HepG2 (cell line): Measurements from ENCODE around the gene CHD9. TPM values are rescaled to one million over a fixed set of nuclear protein-coding genes. Genes with fewer than 3 reads are reported as not detected.
A peak's percentile ranks its signal among the peaks of the same experiment; 100 is the strongest.

Source experiments
- ATF7-NPFF ChIP-seq: sonication (generic); formaldehyde crosslinking; IDR thresholded peaks from 2 replicates; pipeline ENCODE4 v1.8.1; 2023; ENCODE audit warnings: mild to moderate bottlenecking, low read depth, missing genetic modification reagents, moderate library complexity
- BRCA1 ChIP-seq: sonication (generic); formaldehyde crosslinking; IDR thresholded peaks from 2 replicates; pipeline ENCODE4 v1.4.0; 2020; ENCODE audit warnings: missing genetic modification reagents
- BRD4 ChIP-seq: sonication (generic); formaldehyde crosslinking; IDR thresholded peaks from 2 replicates; pipeline ENCODE4 v1.4.0; 2020; ENCODE audit warnings: missing genetic modification reagents
- FOXA1 ChIP-seq, 2 experiments: fragments of 450-650 bp in 1 of 2; sonication (generic) in 1 of 2; formaldehyde crosslinking in 1 of 2; IDR thresholded peaks; 2 replicates each; pipeline versions ENCODE4 v1.4.0 to v1.6.1; 2016 to 2020; ENCODE audit warnings: missing genetic modification reagents in 1 of 2
- FOXP1 ChIP-seq, 2 experiments: fragments of 450-650 bp in 1 of 2; IDR thresholded peaks; 2 replicates each; pipeline ENCODE4 v1.6.1; 2017 to 2018; ENCODE audit warnings: antibody characterized with exemption in 1 of 2
- HNRNPK ChIP-seq: fragments of 200-400 bp; formaldehyde crosslinking; IDR thresholded peaks from 2 replicates; pipeline ENCODE4 v1.6.1; 2018; ENCODE audit warnings: low read length, low read depth, moderate library complexity, mild to moderate bottlenecking; ENCODE audit not compliant: poor library complexity, severe bottlenecking
- KLF16 ChIP-seq, 2 experiments: sonication (generic) in 1 of 2; formaldehyde crosslinking in 1 of 2; IDR thresholded peaks; 2 replicates each; pipeline versions ENCODE4 v1.6.1 to v1.8.0; 2016 to 2023; ENCODE audit warnings: missing genetic modification reagents in 2 of 2, missing compliant biosample characterization in 1 of 2
- MATR3 ChIP-seq: sonication (generic); formaldehyde crosslinking; IDR thresholded peaks from 2 replicates; pipeline ENCODE4 v1.4.0; 2020; ENCODE audit warnings: missing genetic modification reagents
- MEF2D ChIP-seq: sonication (generic); formaldehyde crosslinking; IDR thresholded peaks from 2 replicates; pipeline ENCODE4 v1.5.1; 2020; ENCODE audit warnings: mild to moderate bottlenecking, missing genetic modification reagents
- MTA1 ChIP-seq: sonication (generic); formaldehyde crosslinking; IDR thresholded peaks from 2 replicates; pipeline ENCODE4 v1.4.0; 2020; ENCODE audit warnings: missing genetic modification reagents, mild to moderate bottlenecking, borderline replicate concordance
- ONECUT2 ChIP-seq: sonication (generic); formaldehyde crosslinking; IDR thresholded peaks from 2 replicates; pipeline ENCODE4 v1.4.0; 2020; ENCODE audit warnings: missing genetic modification reagents
- RARA ChIP-seq: IDR thresholded peaks from 2 replicates; pipeline ENCODE4 v1.6.1; 2016; ENCODE audit warnings: missing genetic modification reagents, missing compliant biosample characterization
- SALL1 ChIP-seq: sonication (generic); formaldehyde crosslinking; IDR thresholded peaks from 2 replicates; pipeline ENCODE4 v1.8.0; 2022; ENCODE audit warnings: mild to moderate bottlenecking, missing genetic modification reagents
- SOX5 ChIP-seq: IDR thresholded peaks from 2 replicates; pipeline ENCODE4 v1.6.1; 2016; ENCODE audit warnings: borderline replicate concordance
- THAP8 ChIP-seq: sonication (generic); formaldehyde crosslinking; IDR thresholded peaks from 2 replicates; pipeline ENCODE4 v1.5.1; 2020; ENCODE audit warnings: missing genetic modification reagents, mild to moderate bottlenecking, borderline replicate concordance
- ZBTB43 ChIP-seq: sonication (generic); formaldehyde crosslinking; conservative IDR thresholded peaks from 2 replicates; pipeline ENCODE4 v1.4.0; 2020; ENCODE audit warnings: missing genetic modification reagents
- ZFP37 ChIP-seq: sonication (generic); formaldehyde crosslinking; IDR thresholded peaks from 2 replicates; pipeline ENCODE4 v1.4.0; 2020; ENCODE audit warnings: missing genetic modification reagents, borderline replicate concordance
- ZFP41 ChIP-seq: sonication (generic); formaldehyde crosslinking; IDR thresholded peaks from 2 replicates; pipeline ENCODE4 v1.4.0; 2020; ENCODE audit warnings: mild to moderate bottlenecking, missing genetic modification reagents, borderline replicate concordance
- ZNF282 ChIP-seq: fragments of 450-650 bp; IDR thresholded peaks from 2 replicates; pipeline ENCODE4 v1.6.1; 2018; ENCODE audit not compliant: partially characterized antibody
- ZNF33B ChIP-seq: sonication (generic); formaldehyde crosslinking; IDR thresholded peaks from 2 replicates; pipeline ENCODE4 v1.5.1; 2020; ENCODE audit warnings: mild to moderate bottlenecking, missing genetic modification reagents
- ZNF552 ChIP-seq: sonication (generic); formaldehyde crosslinking; IDR thresholded peaks from 2 replicates; pipeline ENCODE4 v1.9.0; 2022; ENCODE audit warnings: missing genetic modification reagents, mild to moderate bottlenecking, borderline replicate concordance
- ZSCAN25 ChIP-seq: sonication (generic); formaldehyde crosslinking; IDR thresholded peaks from 2 replicates; pipeline ENCODE4 v1.8.0; 2022; ENCODE audit warnings: mild to moderate bottlenecking, missing genetic modification reagents
- polyA plus RNA-seq, 8 experiments: library from polyadenylated mRNA; depleted of rRNA in 3 of 8; stranded (reverse) in 7 of 8; unstranded in 1 of 8; fragments of >200 nt; fragmentation: Illumina TruSeq in 4 of 8; extraction: Trizol in 4 of 8; gene quantifications; 2 replicates each; pipeline versions ENCODE4 v1.2.1 to v1.2.3, GENCODE V29; 2011 to 2016; ENCODE audit warnings: low read depth in 4 of 8, missing spikeins in 1 of 8, mixed read lengths in 1 of 8; ENCODE audit not compliant: insufficient read depth in 1 of 8
- total RNA-seq, 5 experiments: library from RNA; depleted of rRNA; stranded (reverse); fragments of >200 nt; fragmentation: Illumina TruSeq; extraction: Trizol; gene quantifications; 2 replicates each; pipeline ENCODE4 v1.2.3, GENCODE V29; 2016; ENCODE audit warnings: low read depth in 1 of 5
- TF ChIP-seq, protein P1 (sequence below): sonication (generic); formaldehyde crosslinking; conservative IDR thresholded peaks from 2 replicates; pipeline ENCODE4 v1.4.0; 2020; ENCODE audit warnings: missing genetic modification reagents
- TF ChIP-seq, protein P2 (sequence below): sonication (generic); formaldehyde crosslinking; conservative IDR thresholded peaks from 2 replicates; pipeline ENCODE4 v1.4.0; 2020; ENCODE audit warnings: mild to moderate bottlenecking, missing genetic modification reagents, moderate library complexity

Gene CHD9
- total and polyA plus RNA-seq, 2 of the 13 experiments (the other 11 are each of a cell fraction or from before 2014, with no cell fraction given), result 23.4 to 27.7 TPM

GRCh38 chr16:53131363-53132071, 76.7 kb downstream of the CHD9 start (continued):
- TF ChIP-seq MTA1 (CRISPR knock-in tag), result peak; percentile 83; the same call in 1 of the 2 replicates
- TF ChIP-seq ZNF552 (CRISPR knock-in tag), result no peak
- 0 out of 2 replicates have a peak, but pooled peaks have one; percentile 37 for TF ChIP-seq SALL1
- no peak for TF ChIP-seq ONECUT2 (CRISPR knock-in tag)
- TF ChIP-seq ZNF33B (CRISPR knock-in tag), result no peak
- no peak for TF ChIP-seq ZBTB43 (CRISPR knock-in tag)
- no peak for TF ChIP-seq SOX5 (CRISPR knock-in tag)
- TF ChIP-seq, protein P1, sequence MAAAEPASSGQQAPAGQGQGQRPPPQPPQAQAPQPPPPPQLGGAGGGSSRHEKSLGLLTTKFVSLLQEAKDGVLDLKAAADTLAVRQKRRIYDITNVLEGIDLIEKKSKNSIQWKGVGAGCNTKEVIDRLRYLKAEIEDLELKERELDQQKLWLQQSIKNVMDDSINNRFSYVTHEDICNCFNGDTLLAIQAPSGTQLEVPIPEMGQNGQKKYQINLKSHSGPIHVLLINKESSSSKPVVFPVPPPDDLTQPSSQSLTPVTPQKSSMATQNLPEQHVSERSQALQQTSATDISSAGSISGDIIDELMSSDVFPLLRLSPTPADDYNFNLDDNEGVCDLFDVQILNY, result no peak
- TF ChIP-seq ZFP41 (CRISPR knock-in tag), result no peak
- TF ChIP-seq MATR3 (CRISPR knock-in tag), result no peak
- no peak for TF ChIP-seq THAP8 (CRISPR knock-in tag)
- TF ChIP-seq BRD4 (CRISPR knock-in tag), result peak; percentile 48; the same call in 1 of the 2 replicates
- TF ChIP-seq KLF16 (CRISPR knock-in tag; IDR thresholded peaks at IDR 0.05), result 0 out of 4 replicates have a peak, but pooled peaks of 1 of the 2 experiments have one; percentile 19
- no peak for TF ChIP-seq HNRNPK
- TF ChIP-seq, protein P2, sequence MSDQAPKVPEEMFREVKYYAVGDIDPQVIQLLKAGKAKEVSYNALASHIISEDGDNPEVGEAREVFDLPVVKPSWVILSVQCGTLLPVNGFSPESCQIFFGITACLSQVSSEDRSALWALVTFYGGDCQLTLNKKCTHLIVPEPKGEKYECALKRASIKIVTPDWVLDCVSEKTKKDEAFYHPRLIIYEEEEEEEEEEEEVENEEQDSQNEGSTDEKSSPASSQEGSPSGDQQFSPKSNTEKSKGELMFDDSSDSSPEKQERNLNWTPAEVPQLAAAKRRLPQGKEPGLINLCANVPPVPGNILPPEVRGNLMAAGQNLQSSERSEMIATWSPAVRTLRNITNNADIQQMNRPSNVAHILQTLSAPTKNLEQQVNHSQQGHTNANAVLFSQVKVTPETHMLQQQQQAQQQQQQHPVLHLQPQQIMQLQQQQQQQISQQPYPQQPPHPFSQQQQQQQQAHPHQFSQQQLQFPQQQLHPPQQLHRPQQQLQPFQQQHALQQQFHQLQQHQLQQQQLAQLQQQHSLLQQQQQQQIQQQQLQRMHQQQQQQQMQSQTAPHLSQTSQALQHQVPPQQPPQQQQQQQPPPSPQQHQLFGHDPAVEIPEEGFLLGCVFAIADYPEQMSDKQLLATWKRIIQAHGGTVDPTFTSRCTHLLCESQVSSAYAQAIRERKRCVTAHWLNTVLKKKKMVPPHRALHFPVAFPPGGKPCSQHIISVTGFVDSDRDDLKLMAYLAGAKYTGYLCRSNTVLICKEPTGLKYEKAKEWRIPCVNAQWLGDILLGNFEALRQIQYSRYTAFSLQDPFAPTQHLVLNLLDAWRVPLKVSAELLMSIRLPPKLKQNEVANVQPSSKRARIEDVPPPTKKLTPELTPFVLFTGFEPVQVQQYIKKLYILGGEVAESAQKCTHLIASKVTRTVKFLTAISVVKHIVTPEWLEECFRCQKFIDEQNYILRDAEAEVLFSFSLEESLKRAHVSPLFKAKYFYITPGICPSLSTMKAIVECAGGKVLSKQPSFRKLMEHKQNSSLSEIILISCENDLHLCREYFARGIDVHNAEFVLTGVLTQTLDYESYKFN (CRISPR knock-in tag), result no peak
- TF ChIP-seq ATF7-NPFF (CRISPR knock-in tag), result peak; percentile 38; the same call in 1 of the 2 replicates
- no peak for TF ChIP-seq ZFP37 (CRISPR knock-in tag)
- no peak for TF ChIP-seq RARA (CRISPR knock-in tag)
- no peak for TF ChIP-seq MEF2D (CRISPR knock-in tag)
- no peak for TF ChIP-seq BRCA1 (CRISPR knock-in tag)
- no peak for TF ChIP-seq FOXA1 (IDR thresholded peaks at IDR 0.05)
- no peak for TF ChIP-seq FOXA1 (CRISPR knock-in tag; IDR thresholded peaks at IDR 0.05)
- no peak for TF ChIP-seq FOXP1 (IDR thresholded peaks at IDR 0.05)
- no peak for TF ChIP-seq FOXP1 (CRISPR knock-in tag; IDR thresholded peaks at IDR 0.05)
- TF ChIP-seq ZNF282, result no peak
- no peak for TF ChIP-seq ZSCAN25
